ENCODE measurements around the gene DOCK1.

The DOCK1 gene

GRCh38 chr10:126940670-126941310 is 35.6 kb downstream of the DOCK1 start:
- H4K20me1 ChIP-seq (ENCODE audit: insufficient read depth, low read length), result no peaks in the 10 kb centered on the region
- H3K27me3 ChIP-seq (replicated peaks; ENCODE audit: insufficient read depth, low read length), result no peaks in the 10 kb centered on the region
- no peak overlapping the region for H3K27ac ChIP-seq (ENCODE audit: low read length)
- H3K9me2 ChIP-seq (replicated peaks; ENCODE audit: insufficient read depth, low read length), result no peaks in the 10 kb centered on the region
- H3K79me2 ChIP-seq (ENCODE audit: low read length), result no peaks in the 10 kb centered on the region
- no peak overlapping the region for H3K4me3 ChIP-seq (ENCODE audit: low read length)
- no peak for DNase-seq
- no peak overlapping the region for H2AFZ ChIP-seq (ENCODE audit: low read length)
- no peaks in the 10 kb centered on the region for H3K36me3 ChIP-seq (replicated peaks; ENCODE audit: insufficient read depth, low read length)
- H3K4me2 ChIP-seq (ENCODE audit: low read depth, low read length), result no peak overlapping the region
- no peaks in the 10 kb centered on the region for H3F3A ChIP-seq (ENCODE audit: insufficient read depth, low read length)
- TF ChIP-seq CTCF (IDR thresholded peaks at IDR 0.05; ENCODE audit: low read length) (no peak), EZH2 (optimal IDR thresholded peaks at IDR 0.05; ENCODE audit: low read depth, low read length) (no peak), EZH2phosphoT487 (IDR thresholded peaks at IDR 0.05; ENCODE audit: low read length) (no peak)
- no peak overlapping the region for H3K9ac ChIP-seq (ENCODE audit: low read length)
- H3K9me3 ChIP-seq (replicated peaks; ENCODE audit: insufficient read depth, low read length), result no peaks in the 10 kb centered on the region
- no peaks in the 10 kb centered on the region for H3K4me1 ChIP-seq (ENCODE audit: low read length)

GRCh38 chr10:126944191-126944590 is 39.0 kb downstream of the DOCK1 start:
- Histone ChIP-seq H3K9me2 (replicated peaks; ENCODE audit: insufficient read depth, low read length) (no peaks in the 10 kb centered on the region), H3K9me3 (replicated peaks; ENCODE audit: insufficient read depth, low read length) (no peaks in the 10 kb centered on the region), H2AFZ (ENCODE audit: low read length) (no peak overlapping the region), H3F3A (ENCODE audit: insufficient read depth, low read length) (no peaks in the 10 kb centered on the region), H3K4me3 (ENCODE audit: low read length) (no peak overlapping the region), H4K20me1 (ENCODE audit: insufficient read depth, low read length) (no peaks in the 10 kb centered on the region), H3K27me3 (replicated peaks; ENCODE audit: insufficient read depth, low read length) (no peaks in the 10 kb centered on the region), H3K36me3 (replicated peaks; ENCODE audit: insufficient read depth, low read length) (no peaks in the 10 kb centered on the region), H3K4me1 (ENCODE audit: low read length) (no peaks in the 10 kb centered on the region), H3K4me2 (ENCODE audit: low read depth, low read length) (no peak overlapping the region), H3K9ac (ENCODE audit: low read length) (no peak overlapping the region), H3K79me2 (ENCODE audit: low read length) (no peaks in the 10 kb centered on the region), H3K27ac (ENCODE audit: low read length) (no peak overlapping the region)
- no peak for DNase-seq
- TF ChIP-seq EZH2 (optimal IDR thresholded peaks at IDR 0.05; ENCODE audit: low read depth, low read length) (no peak), EZH2phosphoT487 (IDR thresholded peaks at IDR 0.05; ENCODE audit: low read length) (no peak), CTCF (IDR thresholded peaks at IDR 0.05; ENCODE audit: low read length) (no peak)

GRCh38 chr10:126945351-126946030 is 40.3 kb downstream of the DOCK1 start:
- TF ChIP-seq CTCF (IDR thresholded peaks at IDR 0.05; ENCODE audit: low read length), result no peak

More at GRCh38 chr10:126945351-126946030, 40.3 kb downstream of the DOCK1 start:
- H3K27ac ChIP-seq (ENCODE audit: low read length), result no peak overlapping the region
- H3K9me3 ChIP-seq (replicated peaks; ENCODE audit: insufficient read depth, low read length), result no peaks in the 10 kb centered on the region
- H2AFZ ChIP-seq (ENCODE audit: low read length), result no peak overlapping the region
- H4K20me1 ChIP-seq (ENCODE audit: insufficient read depth, low read length), result no peaks in the 10 kb centered on the region
- no peak overlapping the region for H3K4me3 ChIP-seq (ENCODE audit: low read length)
- H3K79me2 ChIP-seq (ENCODE audit: low read length), result no peaks in the 10 kb centered on the region
- no peaks in the 10 kb centered on the region for H3K27me3 ChIP-seq (replicated peaks; ENCODE audit: insufficient read depth, low read length)
- no peaks in the 10 kb centered on the region for H3K9me2 ChIP-seq (replicated peaks; ENCODE audit: insufficient read depth, low read length)
- DNase-seq, result no peak
- H3K36me3 ChIP-seq (replicated peaks; ENCODE audit: insufficient read depth, low read length), result no peaks in the 10 kb centered on the region
- no peaks in the 10 kb centered on the region for H3K4me1 ChIP-seq (ENCODE audit: low read length)
- no peak overlapping the region for H3K4me2 ChIP-seq (ENCODE audit: low read depth, low read length)
- no peak overlapping the region for H3K9ac ChIP-seq (ENCODE audit: low read length)
- no peaks in the 10 kb centered on the region for H3F3A ChIP-seq (ENCODE audit: insufficient read depth, low read length)

All from MM.1S (cell line).